NOMO-1 treated with DMSO at 0.1 percent for 48 hours (cell line): ENCODE data around the gene ABCA7.
A peak's percentile ranks its signal among the peaks of the same experiment; 100 is the strongest.

ENCODE experiments used
- DNase-seq: peaks from one replicate; lab custom pipeline; 2025; ENCODE audit not compliant: unreplicated experiment; lab: John Stamatoyannopoulos, UW

ABCA7 gene

GRCh38 chr19:1103132-1103707 is 63.3 kb downstream of the ABCA7 start:
- DNase-seq: no peak

- DNase-seq: peak; percentile 97
Measured at GRCh38 chr19:1103708-1104310, 63.9 kb downstream of the ABCA7 start, which contains the start of gene GPX4. TSS of gene GPX4 (plus strand) at chr19:1103994. CDS start at chr19:1104044, 50 bp downstream.

- peak; percentile 62 for DNase-seq
Measured at GRCh38 chr19:1104311-1105007, 64.6 kb downstream of the ABCA7 start.

- no peak for DNase-seq
Measured at GRCh38 chr19:1105008-1105872, 65.3 kb downstream of the ABCA7 start.

GRCh38 chr19:1105873-1106840 is 66.2 kb downstream of the ABCA7 start:
- DNase-seq: no peak

GRCh38 chr19:1106841-1107660 is 67.1 kb downstream of the ABCA7 start:
- DNase-seq: peak; percentile 36

GRCh38 chr19:1107661-1108261 is 67.9 kb downstream of the ABCA7 start:
- DNase-seq: no peak

GRCh38 chr19:1108291-1109031 is 68.6 kb downstream of the ABCA7 start:
- DNase-seq: no peak

GRCh38 chr19:1109032-1109551 is 69.2 kb downstream of the ABCA7 start:
- no peak for DNase-seq

- no peak for DNase-seq
Measured at GRCh38 chr19:1109697-1110671, 70.1 kb downstream of the ABCA7 start.

GRCh38 chr19:1110809-1111640 is 71.1 kb downstream of the ABCA7 start:
- no peak for DNase-seq

- no peak for DNase-seq
Measured at GRCh38 chr19:1111641-1112267, 71.8 kb downstream of the ABCA7 start.

GRCh38 chr19:1112268-1113029 is 72.5 kb downstream of the ABCA7 start:
- DNase-seq: no peak

GRCh38 chr19:1113030-1113985 is 73.4 kb downstream of the ABCA7 start:
- peak; percentile 70 for DNase-seq
